Measurements from ENCODE around the gene ANKS3.

GRCh38 chr16:4694642-4695451 lies 39.2 kb downstream of the ANKS3 start:
- TF ChIP-seq POLR2AphosphoS5 (IDR thresholded peaks at IDR 0.05): no peak
- no peak for TF ChIP-seq CTCF (IDR thresholded peaks at IDR 0.05)
